HG03045 (cell line): ENCODE measurements around the gene AFF2.

Experiments
- ATAC-seq: cut with Tn5 transposase; IDR thresholded peaks from one replicate; pipeline ENCODE4 v1.9.1; 2021; ENCODE audit warnings: mild to moderate bottlenecking, moderate library complexity; ENCODE audit not compliant: unreplicated experiment

The AFF2 gene

DNA sequence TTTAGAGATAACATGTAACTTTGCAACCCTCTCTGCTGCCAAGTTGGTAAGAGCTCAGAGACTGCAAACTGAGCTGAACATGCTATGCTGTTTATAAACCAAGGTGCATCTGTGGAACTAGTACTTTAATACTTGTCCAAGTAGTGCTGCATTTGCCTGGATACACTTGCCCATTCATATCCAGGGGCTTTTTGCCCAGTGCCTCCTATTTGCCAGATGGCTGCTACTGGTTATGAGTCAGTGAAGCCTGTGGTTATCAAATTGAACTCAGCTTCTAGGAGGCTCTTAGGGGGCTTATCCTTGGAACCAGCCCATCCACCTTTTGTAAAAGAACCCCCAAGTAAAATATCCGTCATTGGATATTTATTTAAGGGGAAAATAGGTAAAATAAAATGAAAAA, 79.6 kb downstream of the AFF2 start:
- ATAC-seq: no peak

- no peak for ATAC-seq
Measured at GRCh38 chrX:148582353-148582752, 81.9 kb downstream of the AFF2 start.

DNA sequence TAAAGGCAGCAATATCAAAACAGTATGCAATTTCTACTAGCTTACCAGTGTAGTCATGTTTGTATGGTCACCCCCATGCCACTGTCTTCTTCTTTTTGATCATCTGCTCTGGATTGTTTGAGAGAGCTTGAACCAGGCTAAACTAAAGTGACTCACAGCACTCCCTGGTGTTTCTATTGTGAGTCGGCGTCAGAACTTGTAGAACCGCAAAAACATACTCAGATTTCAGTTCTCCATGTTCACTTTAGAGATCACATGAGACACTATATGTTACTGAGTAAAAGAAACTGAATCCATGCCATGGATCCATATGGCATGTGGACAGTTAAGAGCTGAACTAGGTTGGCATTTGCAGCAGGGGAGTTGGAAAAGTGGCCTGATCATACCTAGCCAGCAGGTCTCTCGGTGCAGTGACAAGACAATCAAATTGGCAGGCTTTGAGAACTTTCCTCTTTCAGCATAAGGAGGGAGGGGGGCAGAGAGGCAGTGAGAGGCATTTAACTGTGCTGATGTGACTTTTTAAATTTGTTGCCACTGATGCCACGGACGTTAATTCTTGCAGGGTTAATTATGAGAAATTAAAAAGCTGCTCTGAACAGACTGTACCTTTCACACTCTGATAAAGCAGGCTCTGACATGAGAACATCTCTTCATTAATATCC, 88.4 kb downstream of the AFF2 start:
- no peak for ATAC-seq

GRCh38 chrX:148592595-148592994, 92.2 kb downstream of the AFF2 start:
- no peak for ATAC-seq

DNA sequence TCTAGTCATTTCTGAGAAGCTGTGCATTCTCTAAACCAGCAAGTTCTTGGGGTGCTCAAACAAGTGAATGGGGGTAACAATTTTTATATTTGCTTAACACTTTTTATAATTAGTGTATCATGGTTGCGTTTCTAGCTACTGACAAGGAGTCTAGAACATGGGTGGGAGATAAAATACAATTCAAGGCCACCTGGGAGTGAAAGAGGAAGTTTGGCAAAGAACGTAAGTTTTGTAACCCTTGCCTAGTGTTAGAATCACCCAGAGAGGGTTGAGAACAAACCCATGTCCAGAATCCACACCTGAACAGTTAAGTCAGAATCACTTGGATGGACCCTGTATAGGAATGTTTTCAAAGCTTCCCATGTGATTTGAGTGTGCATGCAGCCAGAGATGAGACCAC, 92.7 kb downstream of the AFF2 start:
- no peak for ATAC-seq

- no peak for ATAC-seq
Measured at GRCh38 chrX:148593987-148594386, 93.6 kb downstream of the AFF2 start.

DNA sequence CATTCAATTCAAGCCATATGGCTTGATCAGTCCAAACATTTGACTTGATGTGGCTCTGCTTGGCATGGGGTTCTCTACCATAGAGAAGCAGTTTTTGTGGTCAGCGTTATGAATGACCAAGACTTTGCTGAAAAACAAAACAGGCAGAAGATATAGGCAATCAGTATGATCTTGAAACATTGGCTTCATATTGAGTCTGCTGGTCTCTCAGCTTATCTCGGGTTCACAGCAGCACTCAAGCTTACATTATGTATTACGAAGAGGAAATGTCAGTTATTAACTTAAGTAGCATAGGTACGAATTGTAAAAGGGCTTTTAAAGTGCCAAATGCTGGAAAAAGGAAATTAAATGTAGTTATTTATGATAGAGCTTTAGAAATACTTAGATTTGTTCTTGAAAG, 99.0 kb downstream of the AFF2 start:
- ATAC-seq: no peak

GRCh38 chrX:148600131-148600530, 99.7 kb downstream of the AFF2 start:
- ATAC-seq: no peak

GRCh38 chrX:148600581-148600980, 100.2 kb downstream of the AFF2 start:
- ATAC-seq: no peak

- no peak for ATAC-seq
Measured at GRCh38 chrX:148601034-148601433, 100.6 kb downstream of the AFF2 start.

- peak; percentile 77 for ATAC-seq
Measured at GRCh38 chrX:148609515-148610327, 109.3 kb downstream of the AFF2 start.

GRCh38 chrX:148610328-148610698, 109.9 kb downstream of the AFF2 start:
- peak; percentile 73 for ATAC-seq

DNA sequence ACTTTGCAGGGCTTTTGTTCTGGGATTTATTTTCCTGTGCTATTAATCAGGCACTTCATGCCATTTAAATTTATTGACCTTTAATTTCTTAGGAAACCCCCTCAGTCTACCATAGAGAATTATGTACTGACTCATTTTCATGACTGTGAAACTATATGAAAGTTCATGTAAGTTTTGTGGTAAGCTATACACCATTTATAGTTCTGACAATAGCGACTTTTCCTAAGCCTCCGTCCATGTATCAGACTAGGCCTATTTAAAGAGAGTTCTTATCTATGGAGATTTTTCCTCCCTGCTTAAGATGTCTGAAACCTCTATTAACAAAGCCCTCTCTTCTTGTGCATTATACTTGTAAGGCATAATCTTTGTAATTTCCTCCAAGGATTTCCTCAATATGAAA, 111.6 kb downstream of the AFF2 start:
- ATAC-seq: no peak

DNA sequence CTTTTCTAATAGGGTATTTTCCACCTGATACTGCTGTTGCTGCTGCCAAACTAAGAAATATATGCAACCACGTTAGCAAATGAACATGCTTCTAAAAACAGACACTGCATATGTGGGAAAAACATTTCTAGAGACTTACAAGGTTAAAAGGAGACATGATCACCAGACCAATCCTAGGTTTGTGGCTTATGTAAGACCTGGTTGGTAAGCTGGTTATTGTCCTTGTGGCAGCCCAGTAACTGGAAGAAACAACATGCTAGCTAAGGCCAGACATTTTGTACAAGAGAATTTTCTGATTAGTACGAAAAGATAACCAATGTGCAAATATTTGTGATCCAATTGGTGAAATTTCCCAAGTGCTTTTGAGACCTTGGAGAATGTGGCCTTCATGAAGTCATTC, 112.0 kb downstream of the AFF2 start:
- ATAC-seq: no peak

- ATAC-seq: no peak
Measured at GRCh38 chrX:148613636-148614035, 113.2 kb downstream of the AFF2 start.

GRCh38 chrX:148615491-148615890, 115.1 kb downstream of the AFF2 start:
- no peak for ATAC-seq

DNA sequence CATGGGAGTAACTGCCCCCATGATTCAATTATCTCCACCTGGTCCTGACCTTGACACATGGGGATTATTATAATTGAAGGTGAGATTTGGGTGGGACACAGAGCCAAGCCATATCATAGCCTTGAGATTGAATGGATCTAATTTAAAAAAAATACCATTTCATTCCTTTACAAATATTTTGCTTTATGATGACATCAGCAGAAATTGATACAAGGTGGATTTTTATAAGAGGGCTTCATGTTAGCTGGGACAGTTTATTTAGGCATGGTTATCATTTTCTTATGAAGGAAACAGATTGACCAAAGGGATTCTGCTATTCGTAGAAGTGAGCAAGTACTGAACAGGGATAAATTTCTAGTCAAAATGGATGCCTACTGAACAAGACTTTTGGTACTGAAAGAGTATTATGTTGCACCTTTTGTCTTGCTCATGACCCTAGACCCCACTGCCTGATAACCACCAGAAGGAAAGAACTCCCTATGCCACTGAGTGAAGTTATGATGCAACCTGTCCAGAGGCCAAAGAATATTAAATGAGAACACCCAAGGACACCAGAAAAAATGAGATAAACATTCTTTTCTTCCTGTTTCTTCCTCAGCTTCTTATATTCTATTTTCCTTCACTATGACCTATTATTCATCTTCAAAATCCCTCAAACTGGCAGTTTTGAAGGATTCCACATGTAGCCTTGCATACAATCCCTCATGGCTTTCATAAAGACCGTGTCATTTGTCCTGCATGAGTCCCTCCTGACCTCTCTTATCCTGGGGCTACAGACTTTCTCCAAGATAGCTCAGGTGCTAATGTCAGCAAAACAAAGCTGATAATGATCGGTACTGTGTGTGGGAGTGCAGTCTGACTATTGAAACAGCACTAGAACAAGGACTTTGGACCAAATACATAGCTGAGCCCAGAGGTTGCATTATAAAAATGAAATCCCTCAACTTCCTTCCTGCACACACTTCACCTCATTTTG, 118.3 kb downstream of the AFF2 start:
- no peak for ATAC-seq

DNA sequence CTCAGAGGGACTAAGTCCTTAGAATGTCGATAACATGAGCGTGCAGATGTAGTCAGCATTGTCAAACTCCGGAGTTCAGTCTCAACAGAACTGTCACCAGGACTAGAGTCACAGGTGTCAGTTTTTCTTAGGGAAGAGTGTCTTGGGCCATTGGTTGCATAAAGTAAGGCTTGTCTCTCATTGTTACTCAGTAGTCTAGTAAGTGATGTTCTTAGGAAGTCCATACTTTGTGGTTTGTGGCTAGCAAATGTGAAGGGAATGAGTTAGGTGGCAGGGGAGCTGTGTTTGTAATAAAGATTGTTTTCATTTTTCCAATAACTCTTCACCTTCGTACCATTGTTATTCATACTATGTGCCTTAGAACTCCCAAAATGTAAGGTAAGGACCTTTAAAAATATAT, 119.6 kb downstream of the AFF2 start:
- ATAC-seq: no peak

- no peak for ATAC-seq
Measured at GRCh38 chrX:148624951-148625474, 124.6 kb downstream of the AFF2 start.

DNA sequence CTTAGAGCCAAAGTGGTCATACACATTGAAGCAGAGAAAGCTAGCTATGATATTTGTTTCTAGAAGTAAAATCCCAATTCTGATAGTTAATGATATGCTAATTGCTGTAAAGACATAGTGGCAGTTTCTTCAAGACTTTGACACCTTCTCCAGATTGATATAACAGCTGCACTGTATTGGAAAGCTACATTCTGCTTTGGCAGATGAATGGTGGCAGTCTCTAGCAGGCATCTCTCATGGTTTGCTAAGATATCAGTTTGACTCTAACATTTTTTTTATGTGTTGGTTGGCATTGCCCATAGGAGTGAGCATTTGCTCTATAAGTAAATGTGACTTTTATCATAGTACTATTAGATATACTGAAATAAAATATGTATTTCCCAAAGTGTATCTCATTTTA, 128.2 kb downstream of the AFF2 start:
- ATAC-seq: no peak

- no peak for ATAC-seq
Measured at GRCh38 chrX:148629434-148629833, 129.0 kb downstream of the AFF2 start.
